ENCODE data around the gene BAZ2A.

GRCh38 chr12:56626701-56627100 is 3.4 kb downstream of the BAZ2A start:
- no peak for TF ChIP-seq MYC (IDR thresholded peaks at IDR 0.05; ENCODE audit: low read depth, low read length)
- TF ChIP-seq CTCF (IDR thresholded peaks at IDR 0.05; ENCODE audit: extremely low read depth in 1 of 2, insufficient read depth in 1 of 2, low read depth in 1 of 2, low read length in 2 of 2), result no peak
- TF ChIP-seq EZH2 (IDR thresholded peaks at IDR 0.05; ENCODE audit: borderline replicate concordance, low read depth, low read length, severe bottlenecking), result no peak
- TF ChIP-seq POLR2A (IDR thresholded peaks at IDR 0.05; ENCODE audit: low read depth, low read length), result no peak
- no peak for TF ChIP-seq MAX (IDR thresholded peaks at IDR 0.05; ENCODE audit: insufficient read depth, insufficient read length)
- no peak for TF ChIP-seq POLR2AphosphoS5 (IDR thresholded peaks at IDR 0.05; ENCODE audit: insufficient read depth, low read depth, low read length)
